HG03139 (cell line): ENCODE data around the gene MICB.
"Not testable (repeated sequence)": the region's sequence is repeated elsewhere in the genome, so short reads cannot be mapped to it uniquely, and the experiment has no call there.

Experiments
- ATAC-seq: cut with Tn5 transposase; IDR thresholded peaks from one replicate; pipeline ENCODE4 v1.9.1; 2021; ENCODE audit not compliant: unreplicated experiment

MICB gene

DNA sequence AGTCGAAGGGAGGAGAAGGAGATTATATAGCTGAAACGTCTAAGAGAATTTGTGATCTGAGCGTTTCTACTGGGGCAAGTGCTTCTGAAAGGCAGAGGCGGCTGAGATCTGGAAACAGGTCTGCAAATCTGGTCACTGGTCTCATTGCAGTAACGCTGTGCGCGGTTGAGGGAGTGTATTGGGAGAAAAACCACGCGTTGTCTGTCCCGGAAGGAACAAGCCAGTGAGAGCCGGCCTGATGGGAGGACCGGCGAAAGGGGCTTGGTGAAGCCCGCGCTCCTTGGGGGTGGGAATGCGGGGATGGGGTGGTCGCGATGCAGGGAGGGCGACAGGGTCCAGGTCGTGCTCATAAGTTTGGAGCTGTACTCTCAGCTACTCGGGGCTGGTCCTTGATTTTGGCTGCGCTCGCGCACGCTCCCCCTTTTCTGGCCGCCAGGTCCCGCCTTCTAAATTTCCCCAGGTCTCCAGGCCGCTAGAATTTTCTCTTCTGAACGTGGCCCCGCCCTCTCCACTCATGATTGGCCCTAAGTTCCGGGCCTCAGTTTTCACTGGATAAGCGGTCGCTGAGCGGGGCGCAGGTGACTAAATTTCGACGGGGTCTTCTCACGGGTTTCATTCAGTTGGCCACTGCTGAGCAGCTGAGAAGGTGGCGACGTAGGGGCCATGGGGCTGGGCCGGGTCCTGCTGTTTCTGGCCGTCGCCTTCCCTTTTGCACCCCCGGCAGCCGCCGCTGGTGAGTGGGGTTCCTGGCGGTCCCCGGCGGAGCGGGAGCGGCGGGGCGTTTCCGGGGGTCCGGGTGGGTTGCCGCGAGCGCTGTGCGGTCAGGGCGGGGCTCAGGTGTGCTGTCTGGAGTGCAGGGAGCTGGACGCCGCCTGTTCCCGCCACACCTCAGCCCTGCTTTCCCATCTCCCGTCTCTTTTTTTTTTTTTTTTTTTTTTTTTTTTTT is at the start of gene MICB:
MICB (plus strand) TSS at position 615 of the 946 bp plus-strand sequence; CDS start at position 664, 49 bp downstream.
- ATAC-seq, result peak; percentile 37

- no peak for ATAC-seq
These were observed 47.2 kb upstream of the MICB start for GRCh38 chr6:31450751-31451150.

- ATAC-seq, result no peak
These were observed 45.1 kb upstream of the MICB start for GRCh38 chr6:31452859-31453258.

GRCh38 chr6:31453259-31453658 is 44.7 kb upstream of the MICB start:
- no peak for ATAC-seq

DNA sequence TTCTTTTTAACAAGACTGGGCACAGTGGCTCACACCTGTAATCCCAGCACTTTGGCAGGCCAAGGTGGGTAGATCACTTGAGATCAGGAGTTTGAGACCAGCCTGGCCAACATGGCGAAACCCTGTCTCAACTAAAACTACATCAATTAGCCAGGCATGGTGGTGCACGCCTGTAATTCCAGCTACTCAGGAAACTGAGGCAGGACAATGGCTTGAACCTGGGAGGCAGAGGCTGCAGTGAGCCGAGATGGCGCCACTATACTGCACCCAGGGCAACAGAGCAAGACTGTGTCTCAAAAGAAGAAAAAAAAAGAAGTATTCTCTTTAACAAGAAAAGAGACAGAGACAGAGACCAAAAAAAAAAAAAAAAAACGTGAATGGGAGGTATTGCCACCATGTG is 38.1 kb upstream of the MICB start:
- not testable (repeated sequence) for ATAC-seq

- ATAC-seq, result no peak
These were observed 37.5 kb upstream of the MICB start for GRCh38 chr6:31460361-31461025.

- peak; percentile 8 for ATAC-seq
These were observed 35.6 kb upstream of the MICB start for GRCh38 chr6:31462026-31462963.

DNA sequence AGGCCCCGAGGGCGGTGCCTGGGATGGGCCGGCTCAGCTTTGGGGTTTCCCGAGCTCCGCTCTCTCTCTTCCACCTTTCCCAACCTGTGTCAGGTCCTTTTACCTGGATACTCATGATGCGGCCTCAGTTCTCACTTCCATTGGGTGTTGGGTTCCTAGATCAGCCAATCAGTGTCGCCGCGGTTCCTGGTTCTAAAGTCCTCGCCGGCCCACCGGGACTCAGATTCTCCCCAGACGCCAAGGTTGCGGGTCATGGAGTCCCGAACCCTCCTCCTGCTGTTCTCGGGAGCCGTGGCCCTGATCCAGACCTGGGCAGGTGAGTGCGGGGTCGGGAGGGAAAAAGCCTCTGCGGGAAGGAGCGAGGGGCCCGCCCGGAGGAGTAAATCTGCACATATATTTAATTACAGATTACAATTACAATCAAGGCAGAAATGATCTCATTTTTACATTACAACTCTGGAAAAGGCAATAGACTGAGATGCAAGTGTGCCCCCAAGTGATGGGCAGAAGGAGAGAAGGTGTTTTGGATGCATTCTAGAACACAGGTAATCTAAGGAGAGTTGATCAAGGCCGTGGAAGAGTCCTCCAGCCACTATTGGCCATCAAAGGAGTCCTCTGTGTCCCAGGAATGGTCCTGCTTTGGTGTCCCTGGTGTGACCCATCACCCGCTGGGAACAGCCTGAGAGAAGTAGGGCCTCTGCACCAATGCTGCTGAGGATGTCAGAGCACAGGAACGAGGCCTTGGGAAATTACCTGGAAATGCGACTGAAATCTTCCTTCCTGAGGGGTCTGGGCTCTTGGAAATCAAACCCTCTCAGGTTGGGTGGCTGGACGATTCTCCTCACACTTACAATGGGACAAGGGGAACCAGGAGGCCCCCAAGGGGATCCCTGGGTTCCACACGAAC is 34.7 kb upstream of the MICB start:
- ATAC-seq, result peak; percentile 88

GRCh38 chr6:31464252-31465184 is 33.4 kb upstream of the MICB start:
- ATAC-seq, result no peak

GRCh38 chr6:31465185-31465536 is 32.8 kb upstream of the MICB start:
- no peak for ATAC-seq

DNA sequence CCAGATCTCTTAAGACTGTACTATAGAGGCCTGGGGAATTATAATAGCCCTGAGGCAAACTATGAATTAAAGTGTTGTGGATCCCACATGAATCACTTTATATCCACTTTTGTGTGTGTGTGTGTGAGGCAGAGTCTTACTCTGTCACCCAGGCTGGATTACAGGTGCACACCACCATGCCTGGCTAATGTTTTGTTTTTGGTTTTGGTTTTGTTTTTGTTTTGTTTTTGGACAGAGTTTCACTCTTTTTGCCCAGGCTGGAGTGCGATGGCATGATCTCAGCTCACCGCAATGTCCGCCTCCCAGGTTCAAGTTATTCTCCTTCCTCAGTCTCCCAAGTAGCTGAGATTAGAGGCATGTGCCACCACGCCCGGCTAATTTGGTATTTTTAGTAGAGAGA is 32.2 kb upstream of the MICB start:
- no peak for ATAC-seq

- no peak for ATAC-seq
These were observed 31.5 kb upstream of the MICB start for GRCh38 chr6:31466466-31466865.

DNA sequence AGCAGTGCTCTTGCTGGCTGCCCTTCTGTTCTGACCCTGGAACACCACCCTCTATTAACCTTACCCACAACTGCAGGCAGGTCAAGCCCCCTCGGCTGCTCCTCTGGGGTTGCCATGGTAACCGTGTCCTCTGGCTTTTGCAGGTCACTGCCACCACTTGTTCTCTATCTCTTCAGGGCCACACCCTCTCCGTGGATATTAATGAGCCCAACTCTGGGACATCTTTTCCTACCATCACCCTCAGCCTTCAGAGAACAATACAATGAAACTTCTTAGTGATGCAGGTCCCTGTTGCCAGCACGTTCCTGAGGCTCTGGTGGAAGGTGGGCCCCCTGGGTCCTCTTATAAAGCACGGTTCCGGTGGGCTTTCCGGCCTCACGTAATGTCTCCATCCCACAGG is 30.8 kb upstream of the MICB start:
- no peak for ATAC-seq

DNA sequence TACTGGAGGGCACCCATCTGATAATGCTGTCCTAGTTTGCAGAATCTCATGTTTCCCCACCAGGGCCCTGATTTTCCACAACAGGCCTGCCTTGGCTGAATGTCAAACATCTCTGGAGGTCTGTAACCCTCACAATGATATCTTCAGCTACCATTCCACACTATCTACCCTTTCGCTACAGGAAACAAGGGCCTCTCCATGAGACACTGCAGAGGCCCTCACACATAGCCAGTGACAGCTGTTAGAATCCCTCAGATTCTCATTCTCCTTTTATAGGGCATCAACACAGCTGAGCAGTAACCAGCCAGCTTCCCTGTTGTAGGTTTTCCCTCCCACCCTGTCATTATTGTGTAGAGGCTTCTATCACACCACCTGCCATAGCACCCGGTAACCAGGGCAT is 29.6 kb upstream of the MICB start:
- ATAC-seq, result no peak

- ATAC-seq, result no peak
These were observed 27.1 kb upstream of the MICB start for GRCh38 chr6:31470801-31471200.

- ATAC-seq, result no peak
These were observed 26.2 kb upstream of the MICB start for GRCh38 chr6:31471711-31472110.

DNA sequence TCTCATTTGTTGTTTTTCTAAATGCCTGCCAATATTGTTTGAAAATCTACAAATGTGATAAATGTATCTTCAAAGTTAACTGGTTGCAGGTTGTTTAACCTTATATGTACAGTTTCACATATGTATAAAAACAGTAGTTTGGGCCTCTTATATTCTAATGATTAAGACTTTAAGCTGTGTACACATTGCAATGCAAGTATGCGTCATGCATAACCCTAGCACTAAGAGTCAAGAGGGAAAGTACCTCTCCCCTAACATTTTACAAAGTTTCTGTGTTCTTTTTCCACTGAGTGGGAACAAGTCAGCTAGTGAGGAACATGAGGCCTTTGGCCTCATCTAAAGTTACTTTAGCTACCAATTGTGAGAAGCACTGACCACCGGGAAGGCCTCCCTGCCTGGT is 25.7 kb upstream of the MICB start:
- ATAC-seq, result no peak

DNA sequence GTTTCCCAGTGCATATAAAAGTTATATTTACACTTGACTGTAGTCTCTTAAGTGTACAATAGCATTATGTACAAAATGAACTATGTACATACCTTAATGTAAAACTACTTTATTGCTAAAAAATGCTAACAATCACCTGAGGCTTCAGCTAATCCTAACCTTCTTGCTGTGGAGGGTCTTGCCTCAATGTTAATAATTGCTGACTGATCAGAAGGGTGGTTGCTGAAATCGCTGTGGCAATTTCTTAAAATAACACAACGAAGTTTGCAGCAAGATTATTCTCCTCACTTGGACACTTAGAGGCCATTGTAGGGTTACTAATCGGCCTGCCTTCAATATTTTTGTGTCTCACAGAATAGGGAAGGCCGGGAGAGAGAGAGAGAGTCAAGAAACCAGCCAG is 24.7 kb upstream of the MICB start:
- ATAC-seq, result no peak
